D721Med (cell line): Measurements from ENCODE around the gene DIS3L2.

Experiments used
- DNase-seq: peaks from one replicate; pipeline ENCODE4 v3.0.0; 2011; ENCODE audit warnings: low spot score; ENCODE audit not compliant: insufficient read length
- FAIRE-seq: peaks from 2 replicates; lab custom pipeline; 2011; peaks lifted over from hg19 to GRCh38; lab: Jason Lieb, UNC
- CTCF ChIP-seq: IDR thresholded peaks from 2 replicates; pipeline ENCODE4 v1.5.1; 2012; ENCODE audit warnings: mild to moderate bottlenecking, control low read depth; ENCODE audit not compliant: insufficient read depth; ENCODE audit errors: missing control alignments

The DIS3L2 gene

GRCh38 chr2:232235716-232236115 lies 274.2 kb downstream of the DIS3L2 start:
- FAIRE-seq (no peak), DNase-seq (no peak)
- TF ChIP-seq CTCF, result no peak

GRCh38 chr2:232236200-232236599 lies 274.7 kb downstream of the DIS3L2 start:
- FAIRE-seq, result no peak
- no peak for DNase-seq
- no peak for TF ChIP-seq CTCF

GRCh38 chr2:232237464-232237863 lies 276.0 kb downstream of the DIS3L2 start:
- TF ChIP-seq CTCF, result no peak
- FAIRE-seq (no peak), DNase-seq (no peak)

- no peak for DNase-seq
- no peak for FAIRE-seq
- TF ChIP-seq CTCF, result no peak
These were observed 276.6 kb downstream of the DIS3L2 start for GRCh38 chr2:232238108-232238507.

- TF ChIP-seq CTCF, result no peak
- no peak for DNase-seq
- no peak for FAIRE-seq
These were observed 277.1 kb downstream of the DIS3L2 start for GRCh38 chr2:232238596-232238995.

- TF ChIP-seq CTCF, result no peak
- DNase-seq (no peak), FAIRE-seq (no peak)
These were observed 278.6 kb downstream of the DIS3L2 start for GRCh38 chr2:232239951-232240681.

GRCh38 chr2:232240906-232241305 lies 279.4 kb downstream of the DIS3L2 start:
- TF ChIP-seq CTCF, result no peak
- FAIRE-seq (no peak), DNase-seq (no peak)
